Natural killer cell (primary cell): ENCODE results near the gene VPREB1. TPM values are rescaled to one million over a fixed set of nuclear protein-coding genes. Genes with fewer than 3 reads are reported as not detected.
A peak's percentile ranks its signal among the peaks of the same experiment; 100 is the strongest.

Experiments
- ATAC-seq, 3 donors: fragments of 150-1000 bp in 2 of 3; fragments of 200-7000 bp in 1 of 3; cut with Tn5 transposase; 1 replicate in 1 of 3; 2 replicates in 2 of 3; pipeline ENCODE4 v1.10.0; 2021; ENCODE audit warnings: mild to moderate bottlenecking in 2 of 3, moderate library complexity in 2 of 3
- DNase-seq, 2 donors: peaks; one replicate each; pipeline versions ENCODE4 v3.0.0 to v3.0.0-alpha.2; 2013 to 2021; ENCODE audit warnings: mixed read lengths in 1 of 2
- H3K27ac ChIP-seq: one replicate; pipeline ENCODE4 v1.5.1; 2013; ENCODE audit warnings: mild to moderate bottlenecking, low read length
- H3K27me3 ChIP-seq: one replicate; pipeline ENCODE4 v1.6.1; 2013; ENCODE audit warnings: low read length; ENCODE audit not compliant: control insufficient read depth, insufficient read depth
- H3K36me3 ChIP-seq: one replicate; pipeline ENCODE4 v1.6.1; 2013; ENCODE audit warnings: low read length; ENCODE audit not compliant: control insufficient read depth, insufficient read depth
- H3K4me1 ChIP-seq: one replicate; pipeline ENCODE4 v1.6.1; 2013; ENCODE audit warnings: low read length; ENCODE audit not compliant: control insufficient read depth, insufficient read depth
- H3K4me3 ChIP-seq: one replicate; pipeline ENCODE4 v1.5.1; 2013; ENCODE audit warnings: low read length
- H3K9me3 ChIP-seq: one replicate; pipeline ENCODE4 v1.6.1; 2013; ENCODE audit warnings: low read length; ENCODE audit not compliant: control insufficient read depth, insufficient read depth
- H3K27ac Mint-ChIP-seq, 2 donors: one replicate each; pipeline ENCODE4 v1.8.0; 2022; ENCODE audit warnings: mild to moderate bottlenecking in 2 of 2, mixed read lengths in 2 of 2, moderate library complexity in 1 of 2
- H3K27me3 Mint-ChIP-seq, 2 donors: one replicate each; pipeline ENCODE4 v1.8.0; 2022; ENCODE audit warnings: low read depth in 2 of 2, mixed read lengths in 2 of 2
- H3K36me3 Mint-ChIP-seq: one replicate; pipeline ENCODE4 v1.8.0; 2022; ENCODE audit warnings: mixed read lengths
- H3K4me1 Mint-ChIP-seq, 2 donors: one replicate each; pipeline ENCODE4 v1.8.0; 2022; ENCODE audit warnings: mixed read lengths in 2 of 2
- H3K4me3 Mint-ChIP-seq: one replicate; pipeline ENCODE4 v1.8.0; 2022; ENCODE audit warnings: mild to moderate bottlenecking, moderate library complexity, mixed read lengths
- H3K9me3 Mint-ChIP-seq, 2 donors: one replicate each; pipeline ENCODE4 v1.8.0; 2022; ENCODE audit warnings: mixed read lengths in 2 of 2
- WGBS: methylation state at CpG from one replicate; pipeline ENCODE4 v1.1.7; 2013; ENCODE audit warnings: missing lambda C conversion rate; ENCODE audit not compliant: insufficient coverage; 5-methylcytosine and 5-hydroxymethylcytosine counted together
- intact Hi-C: fragments of 100-400 bp; cut with micrococcal nuclease; formaldehyde crosslinking; loops from one replicate; pipeline ENCODE4 v1.14.2; 2022
- total RNA-seq, 4 donors: library from RNA; stranded (reverse); fragments of 120-200 nt in 1 of 4; gene quantifications; one replicate each; pipeline versions ENCODE4 v1.2.3 to v1.2.4, GENCODE V29; 2013 to 2022
- TF ChIP-seq, protein P1 (sequence below): fragments of 200-600 bp; IDR thresholded peaks from one replicate; pipeline ENCODE4 v1.8.0; 2022; ENCODE audit warnings: antibody characterized with exemption

Gene VPREB1
- total RNA-seq, 3 donors from 2014 or later (not counting 1 experiment from before 2014, with no cell fraction given): not detected

DNA sequence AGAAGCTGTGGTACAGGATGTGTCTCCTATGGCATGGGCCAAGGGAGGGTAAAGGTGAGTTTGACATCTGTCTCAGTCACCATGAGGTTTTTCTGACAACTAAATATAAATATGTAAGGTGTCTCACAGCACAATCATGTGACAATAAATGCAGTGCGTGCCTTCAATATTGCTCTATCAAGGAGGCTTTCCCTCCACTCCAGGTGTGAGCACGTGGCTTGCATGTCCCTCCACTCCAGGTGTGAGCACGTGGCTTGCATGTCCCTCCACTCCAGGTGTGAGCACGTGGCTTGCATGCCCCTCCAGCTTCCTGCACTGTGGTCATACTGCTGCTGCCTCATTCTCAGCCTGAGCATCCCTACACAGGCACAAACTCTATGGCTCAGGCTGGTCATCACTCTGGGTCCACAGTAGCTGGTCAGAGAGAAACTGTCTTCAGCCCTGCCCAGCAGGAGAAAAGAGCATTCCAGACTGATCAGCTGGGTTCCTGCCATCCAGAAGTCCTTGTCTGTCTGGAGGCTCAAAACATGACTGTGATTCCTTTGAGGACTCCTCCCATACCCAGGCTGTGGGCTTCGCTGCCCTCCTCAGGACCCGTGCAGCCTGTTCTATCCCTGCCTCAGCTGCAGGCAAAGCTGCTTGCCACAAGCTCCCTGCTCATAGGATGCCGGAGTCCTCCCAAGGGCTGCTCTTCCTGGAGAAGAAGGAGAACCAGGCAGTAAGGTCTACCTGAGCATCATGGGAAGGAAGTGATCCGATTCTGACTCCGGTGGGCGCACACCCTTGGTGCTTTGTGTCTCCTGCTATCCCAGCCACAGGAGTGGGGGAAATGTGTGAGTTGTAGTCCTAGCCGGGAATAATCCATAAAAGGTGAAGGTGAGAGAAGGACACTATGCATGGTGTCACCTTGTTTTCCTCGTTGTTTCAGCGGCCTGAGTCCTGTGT is 33.4 kb upstream of the VPREB1 start:
- Mint-ChIP-seq H3K27ac (no peak overlapping the region), H3K4me1 (peaks cover 0 to 7% of the 10 kb centered on the region in 2 donors), H3K9me3 (no peaks in the 10 kb centered on the region), H3K4me3 (no peak overlapping the region), H3K36me3 (no peaks in the 10 kb centered on the region), H3K27me3 (peaks cover 3 to 18% of the 10 kb centered on the region in 2 donors)
- Histone ChIP-seq H3K4me3 (no peak overlapping the region), H3K4me1 (peaks cover 29% of the 10 kb centered on the region), H3K27me3 (no peaks in the 10 kb centered on the region), H3K9me3 (no peaks in the 10 kb centered on the region), H3K27ac (no peak overlapping the region), H3K36me3 (no peaks in the 10 kb centered on the region)
- peak in 1 of 3 donors; percentile 9 for ATAC-seq
- DNase-seq: no peak
- TF ChIP-seq, protein P1, sequence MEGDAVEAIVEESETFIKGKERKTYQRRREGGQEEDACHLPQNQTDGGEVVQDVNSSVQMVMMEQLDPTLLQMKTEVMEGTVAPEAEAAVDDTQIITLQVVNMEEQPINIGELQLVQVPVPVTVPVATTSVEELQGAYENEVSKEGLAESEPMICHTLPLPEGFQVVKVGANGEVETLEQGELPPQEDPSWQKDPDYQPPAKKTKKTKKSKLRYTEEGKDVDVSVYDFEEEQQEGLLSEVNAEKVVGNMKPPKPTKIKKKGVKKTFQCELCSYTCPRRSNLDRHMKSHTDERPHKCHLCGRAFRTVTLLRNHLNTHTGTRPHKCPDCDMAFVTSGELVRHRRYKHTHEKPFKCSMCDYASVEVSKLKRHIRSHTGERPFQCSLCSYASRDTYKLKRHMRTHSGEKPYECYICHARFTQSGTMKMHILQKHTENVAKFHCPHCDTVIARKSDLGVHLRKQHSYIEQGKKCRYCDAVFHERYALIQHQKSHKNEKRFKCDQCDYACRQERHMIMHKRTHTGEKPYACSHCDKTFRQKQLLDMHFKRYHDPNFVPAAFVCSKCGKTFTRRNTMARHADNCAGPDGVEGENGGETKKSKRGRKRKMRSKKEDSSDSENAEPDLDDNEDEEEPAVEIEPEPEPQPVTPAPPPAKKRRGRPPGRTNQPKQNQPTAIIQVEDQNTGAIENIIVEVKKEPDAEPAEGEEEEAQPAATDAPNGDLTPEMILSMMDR: no peak
- intact Hi-C loops: no loop called here
- 70% methylated on average over 13 of the region's 13 CpGs for WGBS

DNA sequence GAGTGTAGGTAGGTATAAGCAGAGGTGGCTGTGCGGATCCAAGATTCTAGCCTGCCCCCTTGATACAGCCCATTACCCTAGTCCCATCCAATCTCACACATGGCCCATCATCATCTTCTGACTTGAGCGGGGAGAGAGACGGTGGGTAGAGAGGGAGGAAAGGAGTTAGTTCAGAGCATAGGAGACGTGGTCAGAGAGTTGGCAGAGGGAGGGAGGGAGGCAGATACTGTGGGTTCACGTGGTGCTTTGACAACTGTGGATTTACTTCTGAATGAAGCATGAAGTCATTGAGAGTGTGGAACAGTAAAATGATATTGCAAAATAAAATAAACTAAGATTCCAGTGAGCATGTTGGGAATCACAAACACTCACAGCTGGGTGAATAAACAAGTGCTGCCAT is 31.4 kb upstream of the VPREB1 start:
- TF ChIP-seq, protein P1: no peak
- 33% methylated on average over 4 of the region's 5 CpGs for WGBS
- Mint-ChIP-seq H3K4me3 (no peak overlapping the region), H3K9me3 (no peaks in the 10 kb centered on the region), H3K36me3 (no peaks in the 10 kb centered on the region), H3K27me3 (peaks cover 3 to 18% of the 10 kb centered on the region in 2 donors), H3K27ac (no peak overlapping the region), H3K4me1 (peaks cover 0 to under 1% of the 10 kb centered on the region in 2 donors)
- intact Hi-C loops: no loop called here
- H3K9me3 ChIP-seq: no peaks in the 10 kb centered on the region
- no peak overlapping the region for H3K4me3 ChIP-seq
- no peak for DNase-seq
- H3K36me3 ChIP-seq: no peaks in the 10 kb centered on the region
- no peak for ATAC-seq
- no peaks in the 10 kb centered on the region for H3K27me3 ChIP-seq
- H3K4me1 ChIP-seq: peaks cover 20% of the 10 kb centered on the region
- H3K27ac ChIP-seq: no peak overlapping the region

DNA sequence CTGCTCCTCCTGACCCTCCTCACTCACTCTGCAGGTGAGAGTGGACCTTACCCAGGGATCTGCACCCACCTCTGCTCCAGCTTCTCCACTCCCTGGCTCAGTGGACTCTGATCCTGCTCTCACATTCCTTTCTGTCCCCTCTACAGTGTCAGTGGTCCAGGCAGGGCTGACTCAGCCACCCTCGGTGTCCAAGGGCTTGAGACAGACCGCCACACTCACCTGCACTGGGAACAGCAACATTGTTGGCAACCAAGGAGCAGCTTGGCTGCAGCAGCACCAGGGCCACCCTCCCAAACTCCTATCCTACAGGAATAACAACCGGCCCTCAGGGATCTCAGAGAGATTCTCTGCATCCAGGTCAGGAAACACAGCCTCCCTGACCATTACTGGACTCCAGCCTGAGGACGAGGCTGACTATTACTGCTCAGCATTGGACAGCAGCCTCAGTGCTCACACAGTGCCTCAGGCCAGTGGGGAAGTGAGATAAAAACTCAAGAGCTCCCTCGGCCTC is 29.7 kb upstream of the VPREB1 start:
- Mint-ChIP-seq H3K27ac (no peak overlapping the region), H3K4me3 (no peak overlapping the region), H3K27me3 (peaks cover 3 to 18% of the 10 kb centered on the region in 2 donors), H3K9me3 (no peaks in the 10 kb centered on the region), H3K36me3 (no peaks in the 10 kb centered on the region), H3K4me1 (no peaks in the 10 kb centered on the region)
- TF ChIP-seq, protein P1: no peak
- no peak for ATAC-seq
- no peak overlapping the region for H3K4me3 ChIP-seq
- no peak for DNase-seq
- WGBS: 78% methylated on average over 5 of the region's 5 CpGs
- H3K9me3 ChIP-seq: no peaks in the 10 kb centered on the region
- H3K27ac ChIP-seq: no peak overlapping the region
- H3K36me3 ChIP-seq: no peaks in the 10 kb centered on the region
- intact Hi-C loops: no loop called here
- no peaks in the 10 kb centered on the region for H3K27me3 ChIP-seq
- peaks cover 18% of the 10 kb centered on the region for H3K4me1 ChIP-seq
